Spleen (tissue), 7 donors: ENCODE results near the gene TTLL6.

Experiments
- CTCF ChIP-seq, 11 experiments: fragments of 200-600 bp in 7 of 11; fragments of 450-650 bp in 4 of 11; sonication (generic) in 4 of 11; IDR thresholded peaks in 8 of 11; conservative IDR thresholded peaks in 3 of 11; 1 replicate in 7 of 11; 2 replicates in 4 of 11; pipeline versions ENCODE4 v1.4.0 to v1.8.0; 2016 to 2021; ENCODE audit warnings: antibody characterized with exemption in 11 of 11, inconsistent platforms in 4 of 11, mild to moderate bottlenecking in 1 of 11
- POLR2A ChIP-seq, 3 donors: fragments of 450-650 bp; IDR thresholded peaks; one replicate each; pipeline ENCODE4 v1.5.1; 2017; ENCODE audit warnings: antibody characterized with exemption in 3 of 3, mild to moderate bottlenecking in 1 of 3
- donor health status: DM: no; HTN: no; CAD: no; lungs with moderate emphysema.
- donor health status: DM: no; HTN: no; CAD: no.
- donor health status: DM: no; HTN: no; CAD: no.

- no peak for TF ChIP-seq CTCF (IDR thresholded peaks at IDR 0.05 in 8 of 11, conservative IDR thresholded peaks at IDR 0.05 in 3 of 11)
- no peak for TF ChIP-seq POLR2A (IDR thresholded peaks at IDR 0.05)
Measured at GRCh38 chr17:48737330-48738043, 79.5 kb downstream of the TTLL6 start.
